Measurements from ENCODE around the gene CCDC157. TPM values are rescaled to one million over a fixed set of nuclear protein-coding genes. Genes with fewer than 3 reads are reported as not detected.

The CCDC157 gene
- total and polyA plus RNA-seq, 2 donors (not counting 1 experiment from before 2014, with no cell fraction given): 3.6 to 6.4 TPM

GRCh38 chr22:30332551-30332950 lies 24.3 kb upstream of the CCDC157 start:
- H3K27me3 Mint-ChIP-seq: no peaks in the 10 kb centered on the region
- Histone ChIP-seq H4K20me1 (ENCODE audit: control insufficient read depth, insufficient read depth, low read length, poor library complexity, severe bottlenecking) (peaks cover 18% of the 10 kb centered on the region), H3K4me1 (ENCODE audit: control insufficient read depth in 2 of 2, insufficient read depth in 2 of 2, low read length in 2 of 2) (peaks cover 3 to 4% of the 10 kb centered on the region in 2 donors), H3K9me3 (ENCODE audit: control extremely low read depth in 1 of 3, control insufficient read depth in 2 of 3, insufficient read depth in 1 of 3, low read length in 2 of 3) (no peaks in the 10 kb centered on the region), H3K9ac (ENCODE audit: low read length) (no peak overlapping the region), H3K79me2 (ENCODE audit: control insufficient read depth, insufficient read depth, low read length) (peaks cover 1% of the 10 kb centered on the region), H3K4me2 (replicated peaks; ENCODE audit: low read depth, low read length, poor library complexity, severe bottlenecking) (no peak overlapping the region), H2AFZ (ENCODE audit: insufficient read depth, low read depth, low read length, poor library complexity, severe bottlenecking) (no peak overlapping the region), H3K27ac (ENCODE audit: low read length in 2 of 2) (no peak overlapping the region), H3K36me3 (replicated peaks in 1 of 2; ENCODE audit: control extremely low read depth in 1 of 2, control insufficient read depth in 1 of 2, extremely low read depth in 1 of 2, insufficient read depth in 2 of 2, low read length in 1 of 2) (peaks cover 3 to 59% of the 10 kb centered on the region in 2 experiments), H3K27me3 (replicated peaks in 1 of 4; ENCODE audit: control extremely low read depth in 1 of 4, control insufficient read depth in 3 of 4, insufficient read depth in 4 of 4, low read length in 3 of 4) (no peaks in the 10 kb centered on the region), H3K4me3 (ENCODE audit: control extremely low read depth in 1 of 5, extremely low read depth in 1 of 5, insufficient read depth in 1 of 5, low read depth in 2 of 5, low read length in 4 of 5) (no peak overlapping the region)
- no peak for ATAC-seq (ENCODE audit: low read depth)
- POLR2A ChIA-PET: no interaction called here
- CTCF ChIA-PET: interaction anchor here (1.4 to 4.2 kb wide), 3 partner anchors 23 to 55 kb away, joined by 5 to 25 read pairs (median 5); partner anchors contain the start of genes CASTOR1 and RNF215
- no peak for DNase-seq
- intact Hi-C loops (cut with micrococcal nuclease): no loop called here
- no peak overlapping the region for H3K27ac Mint-ChIP-seq
- no peak overlapping the region for H3K4me3 Mint-ChIP-seq
- 100% methylated on average over 5 of the region's 5 CpGs for WGBS (ENCODE audit: insufficient coverage)
- H3K4me1 Mint-ChIP-seq: peaks cover 5% of the 10 kb centered on the region
- no peaks in the 10 kb centered on the region for H3K9me3 Mint-ChIP-seq (ENCODE audit: insufficient read depth)
- TF ChIP-seq EZH2 (IDR thresholded peaks at IDR 0.05; ENCODE audit: borderline replicate concordance, insufficient read depth, low read depth, low read length, poor library complexity, severe bottlenecking) (no peak), CTCF (IDR thresholded peaks at IDR 0.05) (no peak)

GRCh38 chr22:30332994-30333706 lies 23.7 kb upstream of the CCDC157 start:
- Histone ChIP-seq H4K20me1 (ENCODE audit: control insufficient read depth, insufficient read depth, low read length, poor library complexity, severe bottlenecking) (peaks cover 18% of the 10 kb centered on the region), H3K27ac (ENCODE audit: low read length in 2 of 2) (no peak overlapping the region), H3K36me3 (replicated peaks in 1 of 2; ENCODE audit: control extremely low read depth in 1 of 2, control insufficient read depth in 1 of 2, extremely low read depth in 1 of 2, insufficient read depth in 2 of 2, low read length in 1 of 2) (peaks cover 3 to 65% of the 10 kb centered on the region in 2 experiments), H2AFZ (ENCODE audit: insufficient read depth, low read depth, low read length, poor library complexity, severe bottlenecking) (no peak overlapping the region), H3K4me1 (ENCODE audit: control insufficient read depth in 2 of 2, insufficient read depth in 2 of 2, low read length in 2 of 2) (no peaks in the 10 kb centered on the region), H3K27me3 (replicated peaks in 1 of 4; ENCODE audit: control extremely low read depth in 1 of 4, control insufficient read depth in 3 of 4, insufficient read depth in 4 of 4, low read length in 3 of 4) (no peaks in the 10 kb centered on the region), H3K9me3 (ENCODE audit: control extremely low read depth in 1 of 3, control insufficient read depth in 2 of 3, insufficient read depth in 1 of 3, low read length in 2 of 3) (no peaks in the 10 kb centered on the region), H3K9ac (ENCODE audit: low read length) (no peak overlapping the region), H3K4me3 (ENCODE audit: control extremely low read depth in 1 of 5, extremely low read depth in 1 of 5, insufficient read depth in 1 of 5, low read depth in 2 of 5, low read length in 4 of 5) (no peak overlapping the region), H3K4me2 (replicated peaks; ENCODE audit: low read depth, low read length, poor library complexity, severe bottlenecking) (no peak overlapping the region), H3K79me2 (ENCODE audit: control insufficient read depth, insufficient read depth, low read length) (no peaks in the 10 kb centered on the region)
- no peaks in the 10 kb centered on the region for H3K4me1 Mint-ChIP-seq
- WGBS (ENCODE audit: insufficient coverage): 89% methylated on average over 1 of the region's 2 CpGs
- ChIA-PET POLR2A (no interaction called here), CTCF (interaction anchor here (1.4 to 4.2 kb wide), 2 partner anchors 45 to 54 kb away, joined by 5 to 25 read pairs; partner anchors contain the start of genes CASTOR1 and RNF215)
- intact Hi-C loops (cut with micrococcal nuclease): no loop called here
- no peaks in the 10 kb centered on the region for H3K9me3 Mint-ChIP-seq (ENCODE audit: insufficient read depth)
- H3K27me3 Mint-ChIP-seq: no peaks in the 10 kb centered on the region
- H3K4me3 Mint-ChIP-seq: no peak overlapping the region
- ATAC-seq (ENCODE audit: low read depth) (no peak), DNase-seq (no peak)
- TF ChIP-seq CTCF (IDR thresholded peaks at IDR 0.05) (no peak), EZH2 (IDR thresholded peaks at IDR 0.05; ENCODE audit: borderline replicate concordance, insufficient read depth, low read depth, low read length, poor library complexity, severe bottlenecking) (no peak)
- H3K27ac Mint-ChIP-seq: no peak overlapping the region

Measured in B cell (primary cell).